ENCODE measurements around the gene AMER3.

DNA sequence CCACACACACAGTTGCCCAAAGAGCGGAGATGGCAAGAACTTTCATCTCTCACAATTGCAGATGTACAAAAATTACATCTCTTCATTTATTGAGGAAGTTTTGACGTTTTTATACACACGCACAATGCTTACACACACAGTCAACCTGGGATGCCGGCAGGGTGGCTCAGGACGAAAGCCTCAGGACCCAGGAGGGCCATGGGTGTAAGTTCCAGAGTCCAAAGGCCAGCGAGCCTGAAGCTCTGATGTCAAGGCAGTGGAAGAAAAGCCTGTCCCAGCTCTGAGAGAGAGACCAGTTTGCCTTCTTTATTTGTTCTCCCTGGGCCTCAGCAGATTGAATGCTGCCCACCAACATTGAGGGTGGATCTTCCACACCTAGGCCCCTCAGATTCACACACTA is 10.1 kb downstream of the AMER3 start:
- TF ChIP-seq, protein P1, sequence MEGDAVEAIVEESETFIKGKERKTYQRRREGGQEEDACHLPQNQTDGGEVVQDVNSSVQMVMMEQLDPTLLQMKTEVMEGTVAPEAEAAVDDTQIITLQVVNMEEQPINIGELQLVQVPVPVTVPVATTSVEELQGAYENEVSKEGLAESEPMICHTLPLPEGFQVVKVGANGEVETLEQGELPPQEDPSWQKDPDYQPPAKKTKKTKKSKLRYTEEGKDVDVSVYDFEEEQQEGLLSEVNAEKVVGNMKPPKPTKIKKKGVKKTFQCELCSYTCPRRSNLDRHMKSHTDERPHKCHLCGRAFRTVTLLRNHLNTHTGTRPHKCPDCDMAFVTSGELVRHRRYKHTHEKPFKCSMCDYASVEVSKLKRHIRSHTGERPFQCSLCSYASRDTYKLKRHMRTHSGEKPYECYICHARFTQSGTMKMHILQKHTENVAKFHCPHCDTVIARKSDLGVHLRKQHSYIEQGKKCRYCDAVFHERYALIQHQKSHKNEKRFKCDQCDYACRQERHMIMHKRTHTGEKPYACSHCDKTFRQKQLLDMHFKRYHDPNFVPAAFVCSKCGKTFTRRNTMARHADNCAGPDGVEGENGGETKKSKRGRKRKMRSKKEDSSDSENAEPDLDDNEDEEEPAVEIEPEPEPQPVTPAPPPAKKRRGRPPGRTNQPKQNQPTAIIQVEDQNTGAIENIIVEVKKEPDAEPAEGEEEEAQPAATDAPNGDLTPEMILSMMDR (IDR thresholded peaks at IDR 0.05; ENCODE audit: poor library complexity): no peak
- TF ChIP-seq EZH2 (IDR thresholded peaks at IDR 0.05; ENCODE audit: borderline replicate concordance): no peak

Measured in hepatocyte (in vitro differentiated cells).